GM18951 (cell line): ENCODE data around the gene GP2.
"Not testable (repeated sequence)": the region's sequence is repeated elsewhere in the genome, so short reads cannot be mapped to it uniquely, and the experiment has no call there.

Experiments used
- POLR2A ChIP-seq: IDR thresholded peaks from 4 replicates; pipeline ENCODE4 v1.6.1; 2011; ENCODE audit warnings: mild to moderate bottlenecking; ENCODE audit not compliant: insufficient read length, insufficient read depth; ENCODE audit errors: extremely low read depth
- in situ Hi-C: fragments of 300-500 bp; cut with MboI; formaldehyde crosslinking; loops from one replicate; pipeline ENCODE4 v1.12.0; 2022; ENCODE audit warnings: low sequenced_read_pairs, mixed read lengths, inconsistent platforms; ENCODE audit not compliant: unreplicated experiment

GP2 gene

DNA sequence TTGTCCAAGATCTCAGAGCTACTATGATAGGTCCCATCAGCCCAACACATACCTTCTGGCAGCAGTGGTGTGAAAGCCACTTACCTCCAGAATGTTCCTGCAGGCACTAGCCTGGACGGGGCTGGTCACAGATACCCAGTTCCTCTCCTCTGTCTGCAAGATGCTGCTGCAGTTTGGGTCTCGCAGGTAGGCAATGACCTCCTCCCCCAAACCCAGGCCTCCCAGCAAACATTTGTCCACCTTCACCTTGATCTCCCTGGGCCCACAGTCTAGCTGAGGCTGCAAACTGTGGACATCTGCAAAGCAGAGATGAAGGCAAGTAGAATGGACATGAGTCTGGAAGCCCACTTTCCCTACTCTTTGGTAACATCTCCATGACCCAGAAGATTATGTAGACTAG lies 7.1 kb downstream of the GP2 start:
- in situ Hi-C loops: no loop called here
- TF ChIP-seq POLR2A: no peak

DNA sequence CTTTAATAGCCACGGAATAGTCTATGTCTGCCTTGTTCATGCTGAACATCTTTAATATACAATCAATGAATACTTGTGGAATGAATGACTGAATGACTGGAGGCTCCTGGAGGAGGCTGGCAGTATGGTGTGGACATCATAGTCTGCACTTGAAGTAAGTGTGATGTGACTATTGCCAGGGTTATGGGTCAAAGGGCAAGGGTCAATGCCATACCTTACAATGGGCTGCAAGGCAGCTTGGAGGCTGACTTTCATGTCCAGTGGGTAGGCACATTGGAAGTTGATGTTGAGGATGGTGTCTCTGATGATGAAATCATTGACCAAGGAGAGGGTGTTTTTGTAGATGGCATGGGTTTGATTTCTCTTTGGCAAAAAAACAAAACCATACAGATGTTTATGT lies 7.9 kb downstream of the GP2 start:
- TF ChIP-seq POLR2A: no peak
- in situ Hi-C loops: no loop called here

DNA sequence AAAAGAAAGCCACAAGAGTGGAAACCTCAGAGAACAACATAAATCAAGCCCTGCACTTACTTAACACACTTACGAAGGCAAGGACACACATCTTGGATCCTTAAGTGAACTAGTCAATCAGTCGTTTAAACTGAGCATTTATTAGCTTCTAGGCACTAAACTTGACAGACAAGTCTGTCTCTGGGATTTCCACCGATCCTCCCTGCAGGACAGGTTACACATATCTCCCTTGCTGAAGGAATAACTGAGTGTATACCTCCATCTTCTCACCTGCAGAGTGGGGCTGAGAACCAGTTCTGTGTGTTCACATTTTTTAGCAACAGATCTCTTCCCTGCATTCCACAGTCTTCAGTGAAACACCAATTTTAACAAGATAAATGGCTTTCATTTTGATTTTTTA lies 8.9 kb downstream of the GP2 start:
- no peak for TF ChIP-seq POLR2A
- in situ Hi-C loops: no loop called here

DNA sequence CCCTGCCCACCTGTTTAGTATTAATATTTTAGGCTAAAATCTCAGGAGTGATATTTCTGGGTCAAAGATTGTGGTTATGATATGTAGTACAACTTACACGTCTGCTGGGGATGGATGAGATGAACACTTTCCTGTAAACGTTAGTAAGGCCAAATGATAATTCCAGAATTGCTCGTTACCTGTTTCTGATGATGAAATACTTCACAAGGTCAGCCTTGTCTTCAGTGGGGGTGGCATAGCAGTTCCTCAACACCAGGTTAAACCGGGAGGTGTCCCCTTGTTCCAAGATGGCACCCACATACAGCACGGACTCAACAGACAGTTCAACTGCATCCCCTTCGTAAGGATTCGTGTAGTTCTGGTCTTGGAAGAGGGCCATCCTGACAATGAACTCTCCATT lies 9.3 kb downstream of the GP2 start:
- in situ Hi-C loops: no loop called here

DNA sequence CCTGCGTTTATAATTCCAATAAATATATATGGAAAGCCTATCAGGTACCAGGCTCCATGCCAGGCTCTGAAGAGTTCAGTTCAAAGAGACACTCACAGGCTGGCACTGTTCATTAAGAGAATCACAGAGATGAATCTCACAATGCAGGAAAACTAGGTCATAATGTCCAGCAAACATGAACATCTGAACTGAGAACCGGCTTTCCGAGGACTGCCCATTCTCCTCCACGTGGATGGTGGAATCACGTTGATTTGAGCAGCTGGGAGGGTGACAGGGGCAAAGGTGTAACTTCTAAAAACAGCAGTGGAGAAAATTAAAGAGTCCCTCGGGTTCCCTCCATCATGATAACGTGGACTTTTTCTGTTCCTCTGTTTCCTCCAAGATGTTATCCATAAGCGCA lies 10.2 kb downstream of the GP2 start:
- TF ChIP-seq POLR2A: no peak
- in situ Hi-C loops: no loop called here

More for the DNA sequence above, 9.3 kb downstream of the GP2 start:
- TF ChIP-seq POLR2A: no peak

DNA sequence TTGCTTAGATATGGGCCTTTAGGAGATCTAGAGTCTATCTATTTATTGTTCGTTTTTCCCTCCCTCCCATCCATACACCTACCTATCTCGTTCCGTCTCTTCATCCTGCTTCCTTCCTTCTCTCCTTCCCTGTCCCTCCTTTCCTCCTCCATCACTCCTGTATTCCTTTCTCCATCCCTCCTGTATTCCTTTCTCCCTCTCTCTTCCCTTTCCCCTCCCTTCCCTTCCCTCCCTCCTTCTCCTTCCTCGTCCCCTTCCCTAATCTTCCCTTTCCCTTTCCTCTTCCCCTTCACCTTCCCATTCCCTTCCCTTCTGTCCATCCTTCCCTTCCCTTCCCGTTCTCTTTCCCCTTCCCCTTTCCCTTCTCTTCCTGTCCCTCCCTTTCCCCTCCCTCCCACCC lies 10.6 kb downstream of the GP2 start:
- no peak for TF ChIP-seq POLR2A
- in situ Hi-C loops: no loop called here

DNA sequence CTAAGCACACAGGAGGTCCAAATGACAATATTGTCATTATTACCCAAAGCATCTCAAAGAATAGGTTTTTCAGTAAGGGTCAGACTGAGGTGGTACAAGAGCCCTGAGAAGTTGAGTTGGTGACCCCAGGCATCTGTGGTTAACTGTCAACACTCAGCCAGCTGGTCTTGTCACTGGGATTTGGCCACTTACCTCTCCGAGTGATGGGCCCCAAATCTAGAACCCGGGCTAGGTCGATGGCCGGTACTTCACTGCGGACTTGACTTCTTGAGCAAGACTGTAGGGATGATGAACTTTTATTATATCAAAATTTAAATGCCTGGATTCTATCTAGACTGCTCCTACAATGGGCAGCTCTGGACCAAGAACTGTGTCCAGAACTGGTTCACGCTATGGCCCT lies 11.5 kb downstream of the GP2 start:
- in situ Hi-C loops: no loop called here
- TF ChIP-seq POLR2A: no peak

DNA sequence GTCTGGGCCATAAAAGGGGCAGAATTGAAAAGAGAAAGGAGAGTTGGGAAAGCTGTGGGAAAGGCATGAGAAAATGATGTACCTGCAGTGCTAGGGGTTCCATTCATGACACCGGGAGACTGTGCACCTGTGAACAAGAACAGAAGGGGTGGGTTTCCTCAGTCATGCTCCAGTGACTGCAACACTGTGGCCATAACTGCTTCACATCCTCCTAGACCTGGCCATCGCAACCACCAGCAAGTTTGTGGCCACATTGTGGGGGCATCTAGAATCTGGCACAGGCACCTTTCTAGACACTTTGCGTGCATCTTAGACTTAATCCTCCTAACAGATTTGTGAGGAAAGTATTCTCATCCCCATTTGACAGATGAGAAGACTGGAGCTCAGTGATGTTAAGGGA lies 12.7 kb downstream of the GP2 start:
- in situ Hi-C loops: no loop called here
- no peak for TF ChIP-seq POLR2A

DNA sequence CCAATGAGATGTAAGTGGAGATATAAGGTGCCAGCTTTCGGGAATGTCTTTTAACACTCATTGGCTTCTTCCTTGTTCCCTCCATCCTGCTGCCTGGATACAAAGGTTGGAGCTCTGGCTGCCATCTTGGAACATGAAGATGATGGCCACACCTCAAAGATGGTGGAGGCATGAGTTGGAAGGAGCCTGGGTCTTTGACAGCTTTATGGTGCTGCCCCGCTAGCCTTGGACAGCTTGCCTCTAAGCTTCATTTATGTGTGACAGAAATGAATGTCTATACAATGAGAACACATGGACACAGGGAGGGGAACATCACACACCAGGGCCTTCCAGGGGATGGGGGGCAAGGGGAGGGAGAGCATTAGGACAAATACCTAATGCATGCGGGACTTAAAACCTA lies 13.6 kb downstream of the GP2 start:
- in situ Hi-C loops: no loop called here
- TF ChIP-seq POLR2A: no peak

DNA sequence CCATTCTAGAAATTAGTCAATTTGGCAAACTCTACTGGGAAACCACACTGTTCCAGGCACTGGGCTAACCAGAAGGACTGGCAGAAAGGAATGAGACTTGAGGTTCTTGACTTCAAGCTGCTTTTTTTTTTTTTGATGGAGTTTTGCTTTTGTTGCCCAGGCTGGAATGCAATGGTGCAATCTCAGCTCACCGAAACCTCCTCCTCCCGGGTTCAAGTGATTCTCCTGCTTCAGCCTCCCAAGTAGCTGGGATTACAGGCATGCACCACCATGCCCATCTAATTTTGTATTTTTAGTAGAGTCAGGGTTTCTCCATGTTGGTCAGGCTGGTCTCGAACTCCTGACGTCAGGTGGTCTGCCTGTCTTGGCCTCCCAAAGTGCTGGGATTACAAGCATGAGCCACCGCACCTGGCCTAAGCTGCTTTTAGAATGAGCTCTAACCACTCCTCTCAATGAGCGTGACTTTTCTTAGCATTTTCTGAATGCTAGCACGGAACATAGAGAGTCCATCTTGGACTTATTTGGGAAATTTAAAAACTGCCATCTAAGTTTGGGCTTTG lies 14.7 kb downstream of the GP2 start:
- in situ Hi-C loops: not testable (repeated sequence)

DNA sequence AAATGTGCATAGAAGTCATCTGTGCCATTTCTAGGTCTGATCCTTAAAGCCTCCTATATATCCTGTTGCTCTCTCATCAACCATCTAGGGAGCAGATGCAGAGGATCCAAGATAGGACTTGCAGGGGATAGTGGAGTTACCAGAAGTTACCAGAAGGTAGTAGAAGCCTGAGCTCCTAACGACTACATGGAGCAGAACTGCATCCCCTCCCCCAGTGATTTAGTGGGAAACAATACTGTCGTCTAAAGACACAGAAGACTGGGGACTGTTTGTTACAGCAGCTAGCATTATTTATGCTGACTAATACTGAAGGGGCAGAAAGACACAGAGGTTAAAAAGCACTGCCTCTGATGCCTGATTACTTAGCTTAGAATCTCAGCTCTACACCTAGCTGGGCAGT lies 15.8 kb downstream of the GP2 start:
- in situ Hi-C loops: no loop called here
- TF ChIP-seq POLR2A: no peak

DNA sequence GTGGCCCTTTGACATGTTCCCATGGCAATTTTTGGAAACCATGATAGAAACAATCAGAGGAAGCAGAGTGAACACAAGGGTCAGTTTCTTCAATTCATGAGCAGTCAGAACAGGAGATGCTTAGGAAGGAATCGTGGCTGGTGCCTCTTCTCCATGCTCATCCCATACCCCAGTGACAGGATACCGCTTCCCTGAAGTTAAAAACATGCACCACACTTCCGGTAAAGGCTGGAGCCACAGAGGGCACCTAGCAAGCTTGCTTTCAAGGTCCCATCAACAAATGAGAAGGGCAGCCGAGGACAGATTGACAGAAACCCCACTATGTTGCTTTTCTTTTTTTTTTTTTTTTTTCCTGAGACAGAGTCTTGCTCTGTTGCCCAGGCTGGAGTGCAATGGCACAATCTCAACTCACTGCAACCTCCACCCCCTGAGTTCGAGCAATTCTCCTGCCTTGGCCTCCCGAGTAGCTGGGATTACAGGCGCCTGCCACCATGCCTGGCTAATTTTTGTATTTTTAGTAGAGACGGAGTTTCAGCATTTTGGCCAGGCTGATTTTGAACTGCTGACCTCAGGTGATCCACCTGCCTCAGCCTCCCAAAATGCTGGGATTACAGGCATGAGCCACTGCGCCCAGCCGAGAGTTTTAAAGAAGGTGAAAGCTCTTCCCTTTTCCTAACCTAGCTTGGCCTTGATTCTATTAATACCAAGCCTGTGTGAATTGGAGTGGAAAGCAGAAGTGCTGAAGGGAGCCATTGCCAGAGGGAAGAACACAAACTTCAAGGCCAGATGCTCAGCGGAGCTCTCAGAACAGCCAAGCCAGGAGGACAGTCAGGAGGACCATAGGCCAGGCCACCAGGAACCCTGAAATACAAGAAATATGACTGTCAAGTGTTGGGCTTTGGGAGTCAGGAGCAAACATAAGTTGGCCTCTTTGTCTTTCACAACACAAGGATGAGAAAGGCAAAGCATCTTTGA lies 16.6 kb downstream of the GP2 start:
- in situ Hi-C loops: no loop called here
- TF ChIP-seq POLR2A: no peak

DNA sequence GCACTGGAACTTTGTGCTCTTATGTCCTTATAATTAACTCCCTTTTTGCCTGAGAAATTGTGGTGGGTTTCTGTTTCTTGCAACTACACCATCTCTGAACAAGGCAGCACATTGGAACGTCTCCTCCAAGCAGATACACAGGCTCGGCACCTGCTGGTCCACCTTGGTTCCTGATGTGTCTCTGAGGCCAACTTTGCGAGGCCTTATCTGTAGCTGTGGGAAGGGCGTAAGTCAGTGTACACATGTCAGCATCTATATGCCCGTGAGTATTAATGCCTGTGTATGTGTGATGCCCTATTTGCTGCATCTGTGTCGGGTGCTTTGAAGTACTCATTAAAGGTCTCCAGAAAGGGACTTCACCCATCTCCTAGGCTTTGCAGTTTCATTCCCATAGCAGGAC lies 17.5 kb downstream of the GP2 start:
- in situ Hi-C loops: no loop called here
- TF ChIP-seq POLR2A: no peak

DNA sequence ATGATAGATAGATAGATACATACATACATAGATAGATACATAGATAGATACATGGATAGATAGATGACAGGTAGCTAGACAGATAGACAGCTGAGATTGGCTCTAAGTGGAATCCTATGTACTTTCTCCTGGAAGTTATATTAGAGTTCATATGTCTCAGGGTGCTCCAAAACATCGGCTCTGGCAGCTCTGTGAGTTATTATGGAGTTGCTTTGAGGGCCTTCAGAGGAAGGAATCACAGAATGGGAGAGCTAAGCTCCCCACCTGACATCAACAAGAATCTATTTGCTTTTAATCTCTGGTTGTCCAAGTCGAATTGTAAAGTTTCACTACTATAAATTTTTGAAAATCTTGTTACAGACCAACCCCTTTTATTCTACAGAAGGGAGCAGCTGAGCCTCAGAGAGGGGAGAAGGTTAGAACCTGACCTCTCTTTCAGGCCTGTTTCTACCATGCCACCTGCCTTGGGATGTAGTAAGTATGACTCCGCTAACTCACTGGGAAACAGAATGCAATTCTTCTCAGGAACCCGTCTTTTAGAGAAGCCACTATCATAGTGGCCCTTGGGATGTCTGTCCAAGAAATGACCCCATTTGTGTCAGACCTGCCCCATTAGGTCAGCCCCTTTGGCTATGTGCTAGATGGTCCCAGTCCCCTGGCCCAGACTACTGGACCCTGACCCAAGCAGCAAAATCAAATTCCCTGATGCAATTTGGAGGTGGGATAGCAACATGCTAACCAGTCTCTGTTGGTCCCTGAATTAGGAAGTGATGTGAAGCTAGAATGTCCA lies 18.3 kb downstream of the GP2 start:
- TF ChIP-seq POLR2A: no peak
- in situ Hi-C loops: no loop called here

DNA sequence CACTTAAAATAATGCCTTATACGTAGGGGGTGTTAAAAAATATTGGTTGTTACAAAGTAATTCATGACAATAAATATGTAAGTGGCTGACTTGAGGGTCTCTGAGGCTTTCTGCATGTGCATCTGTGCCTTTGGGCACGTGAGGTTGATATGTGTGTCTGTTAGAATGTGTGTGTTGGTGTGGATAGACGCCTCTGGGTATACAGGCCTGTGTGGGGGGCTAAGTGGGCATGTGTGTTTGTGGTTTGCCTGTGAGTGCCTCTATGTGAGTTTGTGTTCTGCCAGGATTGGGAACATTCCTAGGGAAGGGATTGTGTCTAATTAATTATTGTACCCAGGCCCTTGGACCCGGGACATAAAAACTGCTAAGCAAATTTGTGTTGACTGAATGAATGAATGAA lies 19.0 kb downstream of the GP2 start:
- in situ Hi-C loops: no loop called here
- TF ChIP-seq POLR2A: no peak
